GM12874 (cell line): ENCODE results near the gene CPA3.

ENCODE experiments used
- CTCF ChIP-seq: IDR thresholded peaks from 2 replicates; pipeline ENCODE4 v1.5.1; 2011; ENCODE audit warnings: low read depth, mild to moderate bottlenecking, control low read depth, low read length, moderate library complexity; ENCODE audit not compliant: insufficient read depth

The CPA3 gene

GRCh38 chr3:148865049-148865448 lies at the start of gene CPA3:
CPA3 (plus strand) TSS chr3:148865296; CDS start chr3:148865308, 12 bp downstream.
- no peak for TF ChIP-seq CTCF

- no peak for TF ChIP-seq CTCF
Measured at GRCh38 chr3:148815316-148816110, 49.6 kb upstream of the CPA3 start.

GRCh38 chr3:148816427-148816826 lies 48.7 kb upstream of the CPA3 start:
- no peak for TF ChIP-seq CTCF

- no peak for TF ChIP-seq CTCF
Measured at GRCh38 chr3:148816981-148817525, 48.0 kb upstream of the CPA3 start.

GRCh38 chr3:148820361-148821245 lies 44.5 kb upstream of the CPA3 start:
- TF ChIP-seq CTCF = no peak

- no peak for TF ChIP-seq CTCF
Measured at GRCh38 chr3:148823026-148823425, 42.1 kb upstream of the CPA3 start.

- TF ChIP-seq CTCF = no peak
Measured at GRCh38 chr3:148825476-148825875, 39.6 kb upstream of the CPA3 start.
